SHP77 treated with DMSO at 0.1 percent for 48 hours (cell line): ENCODE results near the gene STEAP2.
"Not testable (repeated sequence)": the region's sequence is repeated elsewhere in the genome, so short reads cannot be mapped to it uniquely, and the experiment has no call there.

ENCODE experiments used
- DNase-seq: peaks from one replicate; lab custom pipeline; 2025; lab: John Stamatoyannopoulos, UW

The STEAP2 gene

DNA sequence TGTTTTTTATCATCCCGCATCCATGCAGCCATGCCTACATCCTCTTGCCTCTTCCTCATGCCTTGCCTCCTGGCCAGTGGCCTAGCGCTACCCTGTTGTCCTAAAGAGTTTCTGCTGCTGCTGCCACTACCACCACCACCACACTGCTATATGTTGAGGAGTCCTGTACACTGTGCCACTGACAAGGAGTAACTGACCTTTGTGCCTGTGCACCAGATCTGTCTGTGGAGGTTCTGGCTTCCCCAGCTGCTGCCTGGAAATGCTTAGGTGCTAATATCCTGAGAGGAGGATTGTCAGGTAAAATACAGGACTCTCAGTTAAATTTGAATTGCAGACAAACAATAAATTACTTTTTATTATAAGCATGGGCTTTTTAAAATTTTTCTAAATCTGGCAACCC, 26.5 kb downstream of the STEAP2 start:
- DNase-seq, result no peak

DNA sequence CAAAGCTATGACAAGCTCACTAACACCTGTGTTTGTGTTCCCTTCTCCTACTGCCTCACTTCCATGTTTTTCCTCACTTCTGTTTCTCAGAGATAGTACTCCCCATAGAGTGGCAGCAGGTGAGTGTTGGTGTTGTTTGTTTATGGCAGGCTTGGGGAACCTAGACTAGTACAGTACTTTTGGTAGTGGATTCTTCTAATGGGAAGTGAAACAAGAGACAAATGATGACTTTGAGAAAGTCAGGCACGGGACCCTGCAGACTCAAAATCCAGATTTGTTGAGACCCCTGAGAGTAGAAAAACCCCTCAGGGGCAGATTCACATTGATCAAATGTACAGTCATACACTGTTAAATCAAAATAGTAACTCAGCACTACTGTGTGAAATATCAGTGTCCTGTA, 27.0 kb downstream of the STEAP2 start:
- DNase-seq, result no peak

DNA sequence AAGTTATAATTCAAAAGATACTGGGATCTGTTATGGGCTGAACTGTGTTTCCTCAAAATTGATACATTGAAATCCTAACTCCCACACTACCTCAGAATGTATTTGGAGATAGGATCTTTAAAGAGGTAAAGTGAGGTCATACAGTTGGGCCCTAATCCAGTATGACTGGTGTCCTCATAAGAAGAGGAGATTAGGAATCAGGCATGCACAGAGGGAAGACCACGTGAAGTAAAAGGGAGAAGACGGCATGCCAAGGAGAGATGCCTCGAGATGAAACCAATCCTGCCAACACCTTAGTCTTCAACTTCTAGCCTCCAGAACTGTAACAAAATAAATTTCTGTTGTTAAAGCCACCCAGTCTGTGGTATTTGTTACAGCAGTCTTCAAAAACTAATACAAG, 27.5 kb downstream of the STEAP2 start:
- DNase-seq, result no peak

DNA sequence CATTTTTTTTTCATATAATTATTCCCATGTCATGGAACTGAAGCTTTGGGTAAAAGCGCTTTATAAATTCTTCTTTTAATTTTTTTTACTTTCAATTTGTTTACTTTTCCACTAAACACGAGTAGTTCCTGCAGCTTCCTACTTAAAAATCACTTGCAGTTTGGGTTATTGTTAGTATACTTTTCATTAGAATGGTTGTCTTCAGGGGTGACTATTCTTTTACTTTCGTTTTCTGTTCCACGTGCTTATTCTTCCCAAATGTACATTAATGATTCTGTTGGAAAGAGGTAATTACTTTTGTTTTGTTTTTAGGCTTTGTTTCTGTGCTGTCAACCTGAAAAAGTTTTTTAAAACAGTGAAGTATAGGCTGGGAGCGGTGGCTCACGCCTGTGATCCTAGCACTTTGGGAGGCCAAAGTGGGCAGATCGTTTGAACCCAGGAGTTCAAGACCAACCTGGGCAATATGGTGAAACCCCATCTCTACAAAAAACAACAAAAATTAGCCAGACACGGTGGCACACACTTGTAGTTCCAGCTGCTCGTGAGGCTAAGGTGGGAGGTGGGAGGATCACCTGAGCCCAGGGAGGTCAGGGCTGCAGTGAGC, 28.2 kb downstream of the STEAP2 start:
- no peak for DNase-seq

DNA sequence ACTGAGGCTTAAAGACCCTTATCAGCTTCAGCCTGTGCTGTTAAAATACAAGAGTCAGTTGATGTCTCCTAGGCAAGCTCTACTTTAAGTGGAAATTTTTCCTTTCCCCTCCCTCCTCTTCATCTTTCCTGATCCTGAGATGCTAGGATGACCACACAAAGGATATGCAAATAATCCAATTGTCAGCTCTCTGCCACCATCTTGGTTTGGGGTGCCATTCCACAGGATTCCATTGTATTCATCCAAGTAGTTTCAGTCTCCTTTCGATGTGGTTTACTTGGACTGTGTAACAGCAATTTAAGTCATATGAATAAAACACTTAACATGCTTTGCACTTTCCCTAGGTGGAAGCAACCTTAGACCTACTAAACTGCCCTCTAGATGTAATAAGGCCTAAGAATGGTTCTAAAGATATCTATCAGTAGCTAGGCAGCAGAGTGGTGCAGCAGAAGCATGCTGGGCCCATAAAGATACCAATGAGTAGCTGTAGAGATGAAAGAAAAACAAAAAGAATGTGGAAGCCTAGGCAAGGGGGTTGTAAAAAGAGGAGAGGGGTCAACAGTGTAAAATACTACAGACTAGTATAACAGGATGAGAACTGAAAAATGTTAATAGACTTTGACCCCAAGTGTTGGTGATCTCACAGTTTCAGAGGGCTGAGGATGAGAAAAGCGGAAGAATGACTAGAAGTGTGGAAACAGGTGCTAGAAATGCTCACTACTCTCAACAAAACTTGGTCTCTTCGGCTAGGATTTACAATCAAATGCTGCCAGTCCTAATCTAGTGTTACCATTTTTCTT, 31.0 kb downstream of the STEAP2 start:
- no peak for DNase-seq

DNA sequence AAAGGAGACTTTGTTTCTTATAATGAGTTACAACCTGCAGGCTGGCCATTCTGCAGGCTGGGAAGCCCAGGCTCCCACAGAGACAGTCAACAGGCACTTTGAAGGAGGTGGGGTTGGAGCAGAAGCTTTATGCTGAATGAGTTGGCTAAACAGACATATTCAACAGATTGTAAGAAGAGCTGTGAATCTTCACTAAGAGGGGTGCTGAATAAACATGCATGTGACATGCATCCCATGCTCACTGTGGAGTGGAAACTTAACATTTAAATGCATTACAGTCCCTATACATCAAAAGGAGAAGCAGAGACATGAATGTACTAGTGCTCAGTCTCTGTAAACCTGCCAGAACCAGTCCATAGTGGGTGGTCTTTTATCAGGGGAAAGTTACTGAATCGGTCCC, 32.0 kb downstream of the STEAP2 start:
- no peak for DNase-seq

DNA sequence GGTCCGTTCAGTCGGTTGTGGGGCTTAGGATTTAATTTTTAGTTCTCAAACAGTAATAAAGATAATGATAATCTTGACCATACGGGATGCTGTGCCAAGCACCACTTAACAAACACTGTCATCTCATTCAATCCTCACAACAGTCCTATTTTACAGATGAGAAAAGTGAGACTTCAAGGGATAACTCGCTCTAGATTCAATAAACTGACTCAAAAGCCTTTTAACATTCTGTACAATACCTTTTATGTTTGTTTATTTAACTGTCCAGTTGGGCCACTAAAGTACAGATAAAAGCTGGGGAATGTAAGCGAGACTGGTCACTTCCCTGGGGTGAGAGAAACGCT, 33.0 kb downstream of the STEAP2 start:
- no peak for DNase-seq

DNA sequence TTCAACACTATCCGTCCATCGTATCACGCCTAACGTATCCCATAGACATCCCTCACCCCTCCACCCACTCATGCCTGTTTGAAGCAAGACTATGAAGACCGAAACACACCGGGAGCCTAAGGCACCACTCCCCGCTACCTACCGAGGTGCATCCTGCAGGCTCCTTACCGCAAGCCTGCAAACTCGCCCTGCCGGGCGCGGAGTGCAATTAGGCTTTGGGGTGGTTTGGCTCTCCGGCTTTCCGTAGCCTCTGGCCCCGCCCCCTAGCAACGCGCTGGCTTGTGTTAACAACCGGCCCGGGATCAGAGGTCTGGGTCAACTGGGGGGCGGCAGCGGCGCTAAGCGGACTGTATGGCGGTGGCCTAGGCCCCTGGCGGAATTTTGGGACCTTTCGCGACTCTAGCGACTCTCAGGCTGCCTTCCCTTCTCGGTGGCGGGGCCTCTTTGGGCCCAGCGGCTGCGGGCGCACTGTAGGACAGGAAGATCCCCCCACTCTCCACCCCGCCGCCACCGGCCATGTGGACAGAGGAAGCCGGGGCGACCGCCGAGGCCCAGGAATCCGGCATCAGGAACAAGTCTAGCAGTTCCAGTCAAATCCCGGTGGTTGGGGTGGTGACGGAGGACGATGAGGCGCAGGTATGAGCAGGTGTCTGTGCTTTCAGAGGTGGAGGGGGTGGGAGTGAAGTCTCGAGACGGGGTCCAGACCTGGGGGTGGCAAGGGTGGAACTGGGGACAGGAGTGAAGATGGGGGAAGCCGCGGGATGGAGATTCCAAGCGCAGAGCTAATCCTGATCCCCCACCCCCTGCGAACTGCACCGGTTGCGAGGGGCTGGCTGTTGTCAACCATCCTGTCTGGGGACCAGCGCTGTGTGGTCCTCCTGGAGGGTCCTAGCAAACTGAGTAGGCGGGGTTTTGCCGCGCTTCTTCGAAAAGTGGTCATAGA, 33.6 kb downstream of the STEAP2 start, which contains the start of gene CFAP69:
TSS of gene CFAP69 (plus strand) at position 266 of the 943 bp plus-strand sequence. CDS start at position 517, 251 bp downstream.
- DNase-seq, result peak; percentile 50

DNA sequence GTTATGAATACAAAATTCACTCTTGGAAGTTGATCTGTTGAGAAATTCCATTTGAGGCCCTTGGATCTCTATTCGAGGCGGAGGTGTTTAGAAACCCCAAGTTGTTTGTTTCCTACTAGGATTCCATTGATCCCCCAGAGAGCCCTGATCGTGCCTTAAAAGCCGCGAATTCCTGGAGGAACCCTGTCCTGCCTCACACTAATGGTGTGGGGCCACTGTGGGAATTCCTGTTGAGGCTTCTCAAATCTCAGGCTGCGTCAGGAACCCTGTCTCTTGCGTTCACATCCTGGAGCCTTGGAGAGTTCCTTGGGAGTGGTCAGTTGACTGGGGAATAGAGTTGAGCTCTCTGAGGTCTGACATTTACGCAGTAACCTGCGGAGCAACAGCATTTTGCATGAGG, 34.6 kb downstream of the STEAP2 start:
- DNase-seq, result no peak

DNA sequence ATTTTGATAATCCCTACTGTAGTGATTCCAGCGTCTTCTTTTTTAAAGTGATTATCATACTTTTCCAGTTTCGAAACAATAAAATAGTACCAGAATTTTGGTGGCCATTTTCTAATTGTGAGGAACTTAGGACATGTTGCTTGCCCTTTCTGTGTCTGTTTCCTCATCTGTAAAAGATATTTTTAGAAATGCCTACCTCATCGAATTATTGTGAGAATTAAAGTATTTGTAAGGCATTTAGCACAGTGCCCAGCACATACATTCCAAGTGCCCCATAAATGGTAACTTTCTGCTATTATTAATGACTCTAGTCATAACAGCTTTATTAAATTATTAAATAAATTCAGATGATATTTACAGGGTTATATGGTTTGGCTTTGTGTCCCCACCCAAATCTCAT, 37.2 kb downstream of the STEAP2 start:
- no peak for DNase-seq

DNA sequence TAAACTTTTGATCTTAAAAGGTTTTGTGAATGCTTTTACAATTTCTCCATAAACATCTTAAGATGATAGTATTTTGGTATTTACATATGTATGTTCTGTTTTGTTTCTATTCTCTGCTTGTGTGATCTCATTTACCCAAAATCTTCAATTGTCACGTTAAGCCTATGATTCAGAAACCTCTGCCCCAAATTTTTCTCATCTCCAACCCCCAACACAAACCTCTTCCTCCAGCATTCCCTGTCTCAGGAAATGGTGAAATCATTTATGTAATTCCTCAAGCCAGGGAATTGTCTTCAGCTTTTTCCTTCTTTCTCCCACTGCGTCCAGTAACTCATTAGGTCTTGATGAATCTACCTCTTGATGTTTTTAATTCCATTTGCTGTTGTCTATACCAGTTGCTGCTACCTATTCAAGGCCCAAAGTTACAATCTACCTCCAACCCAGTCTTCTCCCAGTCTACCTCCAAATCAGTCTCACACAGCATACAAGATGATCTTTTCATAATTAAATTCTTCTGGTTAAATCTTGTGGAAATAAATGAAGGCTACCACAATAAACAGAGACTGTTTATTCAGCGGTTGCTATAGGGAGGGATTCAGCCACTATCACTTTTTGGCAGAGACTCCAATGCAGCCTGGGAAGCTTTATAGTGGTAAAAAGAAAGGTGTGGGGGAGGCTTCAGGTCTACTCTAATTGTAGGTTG, 39.2 kb downstream of the STEAP2 start:
- DNase-seq, result no peak

DNA sequence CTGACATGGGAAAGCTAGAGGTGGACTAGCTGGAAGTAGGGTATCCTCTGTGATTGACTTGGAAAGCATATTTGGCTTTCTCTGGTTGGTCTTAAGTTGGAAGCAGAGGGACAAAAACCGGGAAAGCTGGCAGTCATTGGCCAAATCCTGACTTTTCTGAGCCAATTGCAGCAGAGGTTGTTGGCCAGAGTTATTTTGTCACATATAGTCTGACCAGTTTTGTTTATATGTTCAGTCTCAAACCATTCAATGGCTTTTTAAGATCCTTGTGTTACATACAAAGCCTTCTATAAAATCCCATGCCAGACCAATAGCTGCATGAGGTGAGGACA, 39.7 kb downstream of the STEAP2 start:
- no peak for DNase-seq

DNA sequence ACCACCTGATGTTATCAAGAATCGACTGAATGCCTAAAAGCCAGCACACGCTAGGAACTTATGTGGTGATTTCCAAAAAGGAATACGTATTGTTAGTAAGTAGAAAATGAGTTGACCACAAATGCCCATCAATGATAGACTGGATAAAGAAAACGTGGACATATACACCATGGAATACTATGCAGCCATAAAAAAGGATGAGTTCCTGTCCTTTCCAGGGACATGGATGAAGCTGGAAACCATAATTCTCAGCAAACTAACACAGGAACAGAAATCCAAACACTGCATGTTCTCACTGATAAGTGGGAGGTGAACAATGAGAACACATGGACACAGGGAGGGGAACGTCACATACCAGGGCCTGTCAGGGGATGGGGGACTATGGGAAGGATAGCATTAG, 44.5 kb downstream of the STEAP2 start:
- DNase-seq, result not testable (repeated sequence)

DNA sequence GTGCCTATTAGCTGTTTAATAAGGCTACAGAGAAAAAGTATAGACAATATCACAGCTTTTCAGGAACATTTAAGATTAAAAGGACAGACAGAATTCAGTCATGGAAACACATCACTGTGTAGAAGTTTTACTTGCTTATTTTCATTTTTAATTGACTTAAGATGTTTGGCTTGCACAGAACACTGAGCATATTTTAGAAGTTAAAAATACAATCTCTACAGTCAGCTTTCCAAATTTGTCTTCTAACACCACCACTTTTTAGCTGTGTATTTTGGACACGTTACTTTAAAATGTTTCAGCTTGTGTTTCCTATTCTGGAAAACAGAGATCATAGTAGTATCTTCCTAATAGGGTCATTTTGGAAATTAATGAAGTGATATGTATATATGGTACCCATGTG, 45.2 kb downstream of the STEAP2 start:
- DNase-seq, result no peak

DNA sequence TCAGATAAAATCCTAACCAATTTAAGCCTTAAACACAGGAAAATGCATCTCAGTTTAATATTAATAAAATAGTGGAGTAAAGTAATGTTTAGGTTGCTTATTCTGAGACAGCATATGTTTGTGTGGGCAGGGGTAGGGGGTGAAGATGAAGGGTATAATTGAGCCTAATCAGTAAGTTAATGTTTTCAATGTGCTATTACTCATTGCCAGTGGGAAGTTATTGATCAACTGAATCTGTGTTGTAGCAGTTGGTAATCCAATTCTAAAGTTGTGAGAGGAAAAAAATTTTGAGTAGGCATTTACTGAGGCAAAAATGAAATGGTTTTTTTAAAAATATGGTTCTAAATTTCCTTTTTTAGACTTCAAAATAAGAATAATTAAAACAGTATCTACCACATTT, 49.9 kb downstream of the STEAP2 start:
- no peak for DNase-seq

DNA sequence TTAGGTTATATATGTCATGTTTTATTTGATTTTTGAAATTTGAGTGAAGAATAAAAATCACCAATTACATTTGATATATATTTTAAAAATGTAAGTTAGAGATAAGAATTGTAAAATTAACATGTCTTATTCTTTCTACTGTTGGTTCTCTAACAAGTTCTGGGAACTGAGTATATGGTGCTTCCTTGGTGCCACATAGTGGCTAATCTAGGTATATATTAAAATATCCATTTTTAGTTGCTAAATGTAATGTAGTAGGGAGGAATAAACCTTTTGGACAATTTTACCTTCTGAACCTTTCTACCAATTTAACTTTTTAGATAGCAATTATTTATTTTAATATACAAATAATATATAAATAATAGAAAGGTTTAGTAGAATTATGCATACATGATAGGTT, 50.9 kb downstream of the STEAP2 start:
- no peak for DNase-seq

DNA sequence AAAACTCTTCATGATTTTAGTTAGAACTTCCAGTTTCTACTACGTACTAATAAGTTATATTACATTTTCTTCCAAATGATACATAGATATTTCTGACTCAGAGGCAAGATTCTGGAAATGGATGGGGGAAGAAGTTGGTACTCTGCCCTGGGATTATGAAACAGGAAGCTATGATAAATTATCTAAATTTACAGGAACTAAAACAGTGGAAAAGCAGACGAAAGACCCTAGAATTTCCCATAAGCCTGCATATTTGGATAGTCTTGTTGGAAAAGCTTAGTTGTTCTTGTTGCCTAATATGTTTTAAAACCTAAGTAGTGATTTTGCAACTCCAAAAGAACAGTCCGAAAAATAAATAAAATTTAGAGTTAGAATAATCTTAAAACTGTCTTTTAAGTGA, 55.3 kb downstream of the STEAP2 start:
- DNase-seq, result no peak

DNA sequence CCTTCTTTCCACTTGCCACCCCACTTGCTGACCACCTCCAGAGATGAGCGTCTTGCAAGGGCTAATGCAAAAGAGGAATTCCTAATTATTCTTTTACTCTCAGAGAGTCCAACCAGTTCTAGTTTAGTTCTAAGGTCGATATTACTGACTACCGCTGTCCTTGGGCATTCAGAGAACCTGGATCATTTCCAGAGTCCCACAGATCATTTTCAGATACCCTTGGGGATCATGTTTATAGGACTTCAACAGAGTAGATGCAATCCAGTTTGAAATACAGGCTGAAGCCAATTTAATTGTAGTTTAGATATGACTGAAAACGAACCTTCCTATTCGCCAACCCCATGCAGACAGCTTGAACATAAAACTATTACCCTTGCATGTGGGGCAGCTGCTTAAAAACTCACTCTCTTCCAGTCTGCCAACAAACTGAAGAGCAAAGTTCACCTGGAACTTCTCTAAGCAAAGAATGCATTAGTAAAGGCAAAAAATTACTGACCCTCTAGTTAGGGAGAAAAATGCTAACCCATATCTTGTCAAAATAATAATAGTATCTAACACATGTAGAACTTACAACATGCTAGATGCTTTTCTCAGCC, 55.8 kb downstream of the STEAP2 start:
- no peak for DNase-seq

DNA sequence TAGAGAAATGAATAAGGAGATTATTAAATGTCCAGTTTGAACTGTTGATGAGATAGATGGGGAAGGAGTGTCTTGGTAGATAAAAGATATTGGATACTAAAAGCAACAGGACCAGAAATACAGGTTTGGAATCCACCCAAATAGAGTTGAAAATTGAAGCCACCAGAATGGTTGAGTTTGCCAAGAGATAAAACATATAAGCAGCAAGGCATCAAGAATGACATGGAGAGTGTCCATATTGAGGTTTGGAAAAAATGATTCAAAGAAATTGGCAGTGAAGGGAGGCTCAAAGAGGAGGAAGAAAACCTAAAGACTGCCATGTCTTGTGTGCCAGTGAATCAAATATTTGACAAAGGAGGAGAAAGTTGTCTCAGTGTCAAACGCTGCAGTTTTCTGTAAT, 57.6 kb downstream of the STEAP2 start:
- DNase-seq, result no peak

DNA sequence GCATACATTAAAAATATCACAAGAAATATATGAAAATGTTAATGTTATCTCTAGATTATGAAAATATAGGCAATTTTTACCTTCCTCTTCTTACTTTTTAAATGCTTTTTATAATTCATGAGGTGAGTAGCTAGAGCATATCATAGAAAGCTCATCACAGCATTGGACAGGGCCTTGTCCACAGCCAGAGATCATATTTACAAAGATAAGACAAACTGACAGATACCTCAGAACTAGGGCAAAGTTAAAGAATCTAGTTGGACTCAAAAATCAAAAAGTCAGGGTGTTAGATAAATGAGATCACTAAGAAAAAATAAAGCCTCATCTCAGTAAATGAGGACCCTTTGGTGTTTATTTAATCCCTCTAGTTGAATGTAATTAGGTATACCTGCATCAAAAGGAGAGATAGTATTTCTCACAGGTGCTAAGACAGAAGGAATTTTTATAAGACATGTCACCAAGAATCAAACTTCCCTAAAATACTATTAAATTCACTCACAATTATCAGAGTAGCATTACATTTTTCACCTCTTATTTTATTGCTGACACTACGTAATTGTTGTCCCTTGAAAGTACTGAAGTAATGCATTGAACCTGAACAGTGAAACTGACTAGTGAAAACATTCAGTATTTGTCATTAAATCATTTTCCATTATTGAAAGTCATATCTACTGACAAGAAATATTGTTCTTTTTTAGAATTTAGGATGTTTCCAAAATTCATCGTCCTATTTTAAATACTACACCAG, 59.1 kb downstream of the STEAP2 start:
- no peak for DNase-seq

DNA sequence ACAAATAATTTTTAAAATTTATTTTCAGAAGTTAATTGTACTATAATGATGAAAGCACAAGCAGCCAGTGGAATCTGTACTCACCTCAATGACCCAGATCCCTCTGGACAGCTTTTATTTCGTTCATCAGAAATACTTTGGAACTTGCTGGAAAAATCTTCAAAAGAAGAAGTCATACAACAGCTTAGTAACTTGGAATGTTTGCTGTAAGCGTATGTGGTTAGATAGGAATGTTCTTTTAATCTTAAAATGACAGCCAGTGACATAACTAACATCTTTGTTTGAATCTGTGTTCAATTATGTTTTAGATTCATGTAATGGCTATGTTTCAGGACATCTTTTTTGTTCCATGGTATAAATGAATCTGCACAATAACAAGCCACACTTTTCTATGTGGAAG, 60.2 kb downstream of the STEAP2 start:
- DNase-seq, result no peak
